ENCODE data around the gene ZNF134.

ZNF134 gene

GRCh38 chr19:57637379-57637778 lies 23.3 kb downstream of the ZNF134 start:
- no peak for DNase-seq (ENCODE audit: low read depth in 2 of 2)

DNA sequence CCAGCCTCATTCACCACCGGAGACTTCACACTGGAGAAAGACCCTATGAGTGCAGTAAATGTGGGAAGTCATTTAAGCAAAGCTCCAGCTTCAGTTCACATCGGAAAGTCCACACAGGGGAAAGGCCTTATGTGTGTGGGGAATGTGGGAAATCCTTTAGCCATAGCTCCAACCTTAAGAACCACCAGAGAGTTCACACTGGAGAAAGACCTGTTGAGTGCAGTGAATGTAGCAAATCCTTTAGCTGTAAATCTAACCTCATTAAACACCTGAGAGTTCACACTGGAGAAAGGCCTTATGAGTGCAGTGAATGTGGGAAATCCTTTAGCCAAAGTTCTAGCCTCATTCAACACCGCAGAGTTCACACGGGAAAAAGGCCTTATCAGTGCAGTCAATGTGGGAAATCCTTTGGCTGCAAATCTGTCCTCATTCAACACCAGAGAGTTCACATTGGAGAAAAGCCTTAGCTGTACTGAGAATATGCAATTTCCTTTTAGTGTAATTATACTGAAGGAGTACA lies 27.7 kb downstream of the ZNF134 start:
- no peak for DNase-seq (ENCODE audit: low read depth in 2 of 2)

- no peak for DNase-seq (ENCODE audit: low read depth in 2 of 2)
Measured at GRCh38 chr19:57642396-57643046, 28.5 kb downstream of the ZNF134 start.

DNA sequence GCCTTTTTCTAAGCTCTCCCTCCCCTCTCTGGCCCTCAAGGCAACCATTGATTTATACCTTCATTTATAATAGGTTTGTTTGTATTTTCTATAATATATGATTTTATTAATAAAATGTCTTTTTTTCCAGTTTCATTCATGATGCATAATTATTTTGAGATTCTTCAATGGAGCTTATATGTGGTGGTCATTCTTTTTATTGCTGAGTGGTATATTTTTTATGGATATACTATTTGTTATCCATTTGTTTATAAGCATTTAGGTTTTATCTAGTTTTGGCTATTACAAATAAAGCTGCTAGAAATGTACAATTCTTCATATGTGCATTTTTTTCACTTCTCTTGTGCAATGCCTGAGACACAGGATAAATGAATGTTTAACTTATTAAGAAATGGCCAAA lies 29.7 kb downstream of the ZNF134 start:
- DNase-seq (ENCODE audit: low read depth in 2 of 2): no peak

DNA sequence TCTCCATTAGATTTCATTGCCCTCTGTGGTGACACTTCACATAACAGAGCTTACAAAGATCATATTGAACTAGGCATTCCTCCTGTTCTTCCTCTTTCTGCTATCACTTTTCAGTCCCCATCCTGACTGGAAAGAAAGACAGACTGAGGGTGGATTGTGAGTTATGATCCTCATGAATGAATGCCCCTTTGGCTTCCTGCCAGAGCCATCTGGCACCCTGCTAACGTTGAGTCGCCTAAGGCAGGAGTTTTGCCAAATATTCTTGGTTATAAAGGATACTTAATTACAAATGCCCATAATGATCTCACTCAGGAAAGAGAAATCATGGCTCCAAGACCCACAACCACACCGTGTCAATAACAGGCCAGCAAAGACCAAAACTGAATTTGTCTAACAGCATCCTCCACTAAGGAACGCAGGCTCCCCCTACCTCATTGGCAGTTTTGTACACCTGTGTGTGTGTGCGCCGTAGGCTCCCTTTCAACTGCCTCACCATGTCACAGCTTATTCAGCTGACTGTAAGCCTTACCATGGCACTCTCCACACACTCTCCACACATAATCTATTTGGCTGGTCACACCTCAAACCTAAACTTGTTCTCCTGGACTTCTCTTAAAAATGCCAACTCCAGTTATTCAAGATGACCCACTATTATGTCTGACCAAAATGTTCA lies 34.4 kb downstream of the ZNF134 start:
- DNase-seq (ENCODE audit: low read depth in 2 of 2): no peak

DNA sequence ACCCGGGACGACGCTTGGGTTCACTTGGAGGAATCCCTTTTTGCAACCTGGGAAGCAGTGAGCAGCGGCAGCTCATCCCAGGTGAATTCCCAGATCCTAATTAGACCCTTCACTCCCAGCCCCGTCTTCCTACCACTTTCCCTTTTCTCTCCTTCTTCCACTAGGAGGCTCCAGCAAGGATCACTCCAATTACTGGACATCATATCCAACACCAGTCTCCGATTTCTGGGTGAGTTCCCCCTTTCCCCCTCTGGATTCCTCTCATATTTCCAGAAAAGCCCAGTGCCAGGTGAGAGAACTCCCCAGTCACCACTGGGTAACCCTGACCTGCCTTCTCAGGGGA lies 37.6 kb downstream of the ZNF134 start:
- no peak for DNase-seq (ENCODE audit: low read depth in 2 of 2)

DNA sequence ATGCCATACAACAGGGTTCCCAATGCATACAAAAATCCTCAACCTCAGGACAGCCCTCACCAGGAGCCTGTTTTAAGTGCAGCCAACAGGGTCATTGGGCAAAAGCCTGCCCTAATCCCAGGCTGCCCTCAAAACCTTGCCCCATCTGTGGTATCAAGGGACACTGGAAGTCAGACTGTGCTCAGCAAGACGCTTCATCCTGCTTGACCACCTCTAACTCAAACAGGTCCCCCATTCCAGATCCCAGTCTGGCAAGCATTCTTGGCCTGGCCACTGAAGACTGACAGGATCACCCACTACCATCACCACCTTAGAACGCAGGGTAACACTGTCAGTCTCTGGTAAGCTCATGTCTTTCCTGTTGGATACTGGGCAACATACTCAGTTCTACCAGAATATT lies 39.6 kb downstream of the ZNF134 start:
- DNase-seq (ENCODE audit: low read depth in 2 of 2): no peak

GRCh38 chr19:57655443-57655842 lies 41.4 kb downstream of the ZNF134 start:
- DNase-seq (ENCODE audit: low read depth in 2 of 2): no peak

DNA sequence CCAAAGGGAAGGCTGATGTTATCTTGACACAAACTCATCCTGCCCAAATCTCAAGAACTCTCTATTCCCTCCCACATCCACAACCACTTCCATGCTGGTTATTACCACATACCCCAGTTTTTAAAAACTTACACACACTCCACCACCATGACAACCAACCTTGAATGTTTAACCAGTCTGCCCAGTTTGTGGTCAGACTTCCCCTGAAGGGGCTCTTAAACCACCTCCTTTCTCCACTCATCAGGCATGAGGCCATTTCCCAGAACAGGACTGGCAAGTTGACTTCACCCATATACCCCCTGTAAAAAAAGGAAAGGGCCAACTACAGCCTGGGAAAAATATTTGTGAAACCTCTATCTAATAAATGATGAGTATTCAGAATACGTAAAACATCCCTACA lies 42.3 kb downstream of the ZNF134 start:
- no peak for DNase-seq (ENCODE audit: low read depth in 2 of 2)

DNA sequence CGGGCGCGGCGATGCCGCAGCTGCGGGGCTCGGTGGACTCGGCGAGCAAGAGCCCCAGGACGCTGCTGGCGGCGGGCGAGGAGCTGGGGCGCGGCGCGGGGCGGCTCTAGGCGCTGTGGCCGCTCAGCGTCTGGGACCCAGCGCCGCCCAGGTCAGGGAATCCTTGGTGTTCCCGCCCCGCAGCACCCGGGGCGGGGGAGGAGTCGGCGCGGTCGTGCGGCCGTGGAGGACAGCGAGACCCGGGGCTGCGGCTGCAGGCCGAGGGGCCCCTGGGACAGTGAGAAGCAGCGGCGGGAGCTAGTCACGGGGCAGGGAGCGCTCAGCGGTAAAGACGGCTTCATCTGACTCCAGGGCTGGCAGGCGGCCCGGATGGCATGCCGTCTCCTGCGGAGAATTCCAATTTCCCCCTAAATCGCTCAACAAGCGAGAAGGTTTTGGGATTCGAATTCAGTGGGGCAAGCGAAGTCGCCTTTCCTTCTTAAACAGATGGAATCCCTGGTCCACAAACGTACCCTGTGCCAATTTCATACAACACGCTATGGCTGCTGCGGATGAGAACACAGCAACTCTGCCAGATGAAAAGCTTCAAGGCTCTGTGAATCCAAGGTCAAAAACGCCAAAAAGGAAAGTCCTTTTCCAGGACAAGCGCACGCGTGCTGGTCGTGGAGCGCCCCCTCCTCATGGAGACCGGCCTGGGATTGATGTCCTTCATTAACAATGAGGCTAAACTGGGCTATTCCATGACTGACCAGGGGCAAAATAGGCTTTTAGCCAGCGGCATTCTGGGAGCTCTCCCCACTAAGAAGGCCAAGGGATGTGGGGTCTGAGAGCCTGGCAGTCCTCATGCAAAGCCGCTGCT lies 50.5 kb downstream of the ZNF134 start:
- no peak for DNase-seq (ENCODE audit: low read depth in 2 of 2)

DNA sequence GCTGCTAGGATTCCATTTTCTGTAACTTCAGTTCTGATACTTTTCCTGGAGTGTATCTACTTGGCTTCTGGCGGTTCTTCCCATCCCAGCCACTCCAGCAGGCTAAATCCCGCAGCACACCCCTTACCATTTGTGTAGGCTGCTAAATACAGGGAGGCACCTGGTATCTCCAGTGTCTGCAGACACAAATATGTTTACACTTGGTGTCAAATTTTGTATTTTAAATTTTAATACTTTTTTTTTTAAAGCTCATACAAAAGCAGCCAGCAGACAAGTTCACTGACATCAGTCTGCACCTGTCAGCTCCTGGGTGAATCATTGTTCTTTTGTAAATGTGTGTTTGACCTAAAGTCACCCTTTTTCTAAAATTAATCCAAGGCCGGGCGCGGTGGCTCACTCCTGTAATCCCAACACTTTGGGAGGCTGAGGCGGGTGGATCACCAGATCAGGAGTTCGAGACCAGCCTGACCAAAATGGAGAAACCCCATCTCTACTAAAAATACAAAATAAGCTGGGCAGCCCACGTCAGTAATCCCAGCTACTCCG lies 51.3 kb downstream of the ZNF134 start:
- DNase-seq (ENCODE audit: low read depth in 2 of 2): no peak

GRCh38 chr19:57667228-57667627 lies 53.2 kb downstream of the ZNF134 start:
- DNase-seq (ENCODE audit: low read depth in 2 of 2): no peak

DNA sequence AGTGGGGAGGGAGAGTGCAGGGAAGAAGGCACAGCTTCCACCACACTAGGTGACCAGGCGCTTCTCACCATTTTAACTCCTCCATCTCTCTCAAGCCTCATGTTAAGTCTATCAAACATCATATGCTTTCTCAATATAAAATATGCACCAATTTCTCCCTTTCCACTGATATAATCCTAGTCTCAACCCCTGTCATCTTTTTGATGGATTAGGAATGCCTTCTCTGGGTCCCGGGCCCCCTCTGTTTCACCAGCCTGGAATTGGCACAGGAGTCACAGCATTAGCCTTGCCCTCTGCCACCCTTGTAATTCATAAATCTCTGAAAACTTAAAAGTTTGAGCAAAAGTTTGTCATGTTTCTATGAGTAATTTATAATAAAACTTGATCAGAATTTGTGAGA lies 54.6 kb downstream of the ZNF134 start, which contains the start of gene ZSCAN4:
Gene ZSCAN4 (plus strand): TSS at position 301 of the 400 bp plus-strand sequence. CDS start 7,211 bp downstream, outside the sequence.
- DNase-seq (ENCODE audit: low read depth in 2 of 2): no peak

- no peak for DNase-seq (ENCODE audit: low read depth in 2 of 2)
Measured at GRCh38 chr19:57671124-57671895, 57.3 kb downstream of the ZNF134 start.

DNA sequence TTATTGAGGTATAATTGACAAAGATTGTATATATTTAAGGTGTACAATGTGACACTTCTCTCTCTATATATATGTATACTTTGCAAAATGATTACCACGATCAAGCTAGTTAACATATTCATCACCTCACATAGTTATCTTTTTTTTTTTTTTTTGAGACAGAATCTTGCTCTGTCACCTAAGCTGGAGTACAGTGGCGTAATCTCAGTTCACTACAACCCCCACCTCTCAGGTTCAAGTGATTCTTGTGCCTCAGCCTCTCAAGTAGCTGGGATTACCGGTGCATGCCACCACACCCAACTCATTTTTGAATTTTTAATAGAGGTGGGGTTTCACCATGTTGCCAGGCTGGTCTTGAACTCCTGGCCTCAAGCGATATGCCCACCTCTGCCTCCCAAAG lies 58.4 kb downstream of the ZNF134 start:
- DNase-seq (ENCODE audit: low read depth in 2 of 2): no peak
